ACHN (cell line): ENCODE data around the gene CNTN4.

ENCODE experiments used
- DNase-seq: peaks from one replicate; pipeline ENCODE4 v3.0.0-alpha.2; 2015
- in situ Hi-C: cut with HindIII; loops from 2 replicates; pipeline ENCODE4 v1.10.0; 2017; ENCODE audit warnings: low sequenced_read_pairs, low pct_ligation_motif_present, low pct_unique_long_range_greater_than_20kb

The CNTN4 gene

GRCh38 chr3:2839876-2840275 lies 741.2 kb downstream of the CNTN4 start:
- DNase-seq, result no peak
- in situ Hi-C loops, result no loop called here

- in situ Hi-C loops, result no loop called here
These were observed 748.6 kb downstream of the CNTN4 start for GRCh38 chr3:2847062-2847841.

GRCh38 chr3:2849092-2849491 lies 750.4 kb downstream of the CNTN4 start:
- in situ Hi-C loops, result no loop called here
- DNase-seq, result no peak

More at GRCh38 chr3:2847062-2847841, 748.6 kb downstream of the CNTN4 start:
- DNase-seq, result no peak

GRCh38 chr3:2850701-2851100 lies 752.0 kb downstream of the CNTN4 start:
- in situ Hi-C loops, result no loop called here
- no peak for DNase-seq

DNA sequence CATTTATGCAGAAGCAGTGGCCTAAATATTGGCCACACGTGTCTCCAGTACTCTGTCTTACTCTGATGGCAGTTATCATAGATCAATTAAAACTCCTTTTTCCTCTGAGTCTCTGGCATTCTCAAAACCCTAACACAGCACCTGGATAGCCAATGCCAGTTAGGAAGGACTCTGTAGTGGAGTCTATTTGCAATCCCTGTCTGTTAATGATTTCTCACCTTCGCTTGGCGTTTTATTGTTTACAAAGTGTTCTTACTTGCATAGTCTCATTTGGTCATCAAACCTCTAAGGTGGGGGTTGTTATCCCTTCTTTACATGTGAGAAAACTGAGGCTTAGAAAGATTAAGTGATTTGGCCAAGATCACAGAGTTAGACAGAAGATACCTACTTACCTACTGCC lies 752.7 kb downstream of the CNTN4 start:
- DNase-seq, result no peak
- in situ Hi-C loops, result no loop called here

DNA sequence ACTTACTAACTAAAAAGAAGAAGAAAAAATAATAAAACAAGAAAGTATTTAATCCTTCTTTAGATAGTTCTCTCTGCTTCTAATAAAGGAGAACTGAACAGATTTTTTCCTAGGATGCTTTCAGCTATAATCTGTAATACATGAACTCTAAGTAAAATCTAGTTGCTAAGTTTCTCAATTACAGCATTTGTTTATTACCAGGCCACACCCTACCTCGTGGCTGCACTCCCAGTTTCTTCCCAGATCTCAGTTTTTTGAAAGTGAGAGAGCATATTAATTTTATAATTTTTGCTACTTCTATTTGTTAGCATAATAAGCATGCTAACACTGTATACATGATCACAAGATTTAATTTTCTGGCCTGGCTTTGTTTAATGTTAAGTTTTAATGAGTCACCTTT lies 753.2 kb downstream of the CNTN4 start:
- in situ Hi-C loops, result no loop called here
- no peak for DNase-seq

DNA sequence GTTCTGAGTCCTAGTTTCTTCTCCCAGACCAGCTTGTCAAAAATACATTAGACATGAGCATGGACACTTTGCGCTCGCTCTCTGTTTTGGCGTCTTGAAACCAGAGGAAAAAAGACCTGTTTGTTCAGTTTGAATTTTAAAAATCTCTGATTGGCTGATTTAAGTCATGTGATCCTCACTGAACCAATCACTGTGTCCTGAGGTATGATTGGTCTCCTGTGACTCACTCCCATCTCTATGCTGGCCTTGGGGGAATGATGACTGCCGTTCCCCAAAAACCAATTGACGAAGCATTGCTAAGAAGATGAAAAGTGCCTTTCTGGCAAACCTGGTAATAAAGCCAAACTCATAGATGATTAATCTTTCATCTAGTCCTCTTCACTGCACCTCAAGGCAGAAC lies 755.0 kb downstream of the CNTN4 start:
- in situ Hi-C loops, result no loop called here
- no peak for DNase-seq

DNA sequence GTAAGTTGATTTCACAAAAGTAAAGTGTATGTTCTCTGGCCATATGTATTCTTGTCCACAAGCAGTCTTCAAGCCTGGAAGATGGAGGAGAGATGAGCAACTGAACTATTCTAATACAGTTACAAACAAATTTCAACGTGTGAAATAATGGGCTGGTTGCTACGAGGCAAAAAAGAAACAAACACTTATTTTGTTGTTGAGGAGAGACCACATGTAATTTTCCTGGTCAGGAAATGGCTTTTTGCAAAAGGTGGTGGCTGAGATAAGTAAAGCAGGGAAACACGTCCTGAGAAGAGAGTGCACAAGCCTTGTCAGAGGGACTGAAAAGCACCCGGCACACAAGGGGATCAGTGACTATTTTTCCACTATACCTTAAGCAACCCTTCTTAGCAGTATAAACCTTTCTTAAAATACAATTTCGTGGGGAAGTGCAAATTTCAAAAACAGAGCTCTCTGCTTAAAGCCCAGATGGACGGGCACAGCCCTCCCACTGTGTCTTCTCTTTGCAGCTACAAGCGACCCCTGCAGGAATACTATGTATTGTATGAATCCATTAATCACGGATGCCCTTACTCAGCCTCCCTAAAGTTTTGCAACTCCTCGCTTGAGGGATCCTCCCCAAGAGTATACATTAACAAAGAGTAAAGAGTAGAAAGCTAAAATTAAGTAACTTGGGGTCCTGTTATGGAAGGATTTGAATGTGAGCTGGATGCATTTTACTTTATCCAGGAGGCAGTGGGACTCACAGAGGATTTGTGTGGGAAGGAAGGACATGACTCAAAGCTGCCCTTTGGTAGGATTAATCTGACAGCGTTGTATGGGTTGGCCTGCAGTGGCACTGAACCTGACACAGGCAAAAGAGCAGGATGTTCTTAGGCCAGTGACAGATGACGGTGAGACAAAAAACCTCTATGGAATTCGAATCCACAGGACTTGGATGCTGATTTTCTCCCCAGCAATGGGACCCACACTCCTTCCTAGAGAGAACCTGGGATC lies 757.8 kb downstream of the CNTN4 start:
- in situ Hi-C loops, result no loop called here
- DNase-seq, result no peak

- in situ Hi-C loops, result no loop called here
- DNase-seq, result no peak
These were observed 762.0 kb downstream of the CNTN4 start for GRCh38 chr3:2860626-2861025.

- no peak for DNase-seq
- in situ Hi-C loops, result no loop called here
These were observed 762.5 kb downstream of the CNTN4 start for GRCh38 chr3:2861120-2861519.

- in situ Hi-C loops, result no loop called here
- DNase-seq, result no peak
These were observed 763.3 kb downstream of the CNTN4 start for GRCh38 chr3:2861920-2862319.

- DNase-seq, result no peak
- in situ Hi-C loops, result no loop called here
These were observed 763.7 kb downstream of the CNTN4 start for GRCh38 chr3:2862366-2862765.

DNA sequence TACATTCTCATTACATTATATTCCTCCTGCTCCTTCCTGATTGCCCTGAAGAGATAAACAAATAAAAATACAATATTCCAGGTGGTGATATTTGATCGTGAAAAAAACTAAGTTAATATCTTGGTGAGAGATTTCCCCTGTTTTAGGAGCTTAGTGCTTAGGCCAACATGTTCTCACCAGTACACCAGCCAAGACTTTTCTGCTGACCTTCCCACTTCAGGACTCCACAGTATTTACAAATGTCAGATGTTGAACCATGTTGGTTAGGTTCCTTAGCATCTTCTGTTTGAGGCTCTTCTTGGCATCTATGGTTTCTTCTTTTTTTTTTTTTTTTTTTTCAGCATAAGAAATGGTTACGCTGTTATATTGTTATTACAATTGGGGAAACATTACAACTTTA lies 764.5 kb downstream of the CNTN4 start:
- in situ Hi-C loops, result no loop called here

DNA sequence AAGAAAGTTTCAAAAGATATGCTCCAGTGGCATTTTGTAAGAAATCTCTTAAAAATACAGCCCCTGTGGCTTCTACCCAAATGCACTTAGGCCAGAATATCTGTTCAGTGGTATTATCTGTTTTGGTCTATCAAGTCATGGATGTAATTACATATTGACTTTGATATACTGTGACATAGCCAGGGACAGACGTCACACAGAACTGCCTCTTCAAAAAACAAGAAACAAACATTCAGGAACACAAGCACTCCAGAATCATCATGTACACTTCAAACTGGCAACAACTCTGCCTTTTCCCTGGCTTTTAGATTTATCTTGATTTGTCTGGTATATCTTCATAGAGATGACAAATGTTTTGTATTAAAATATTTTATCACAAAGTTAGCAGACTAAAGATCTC lies 771.2 kb downstream of the CNTN4 start:
- DNase-seq, result no peak
- in situ Hi-C loops, result no loop called here

More for the DNA sequence above, 764.5 kb downstream of the CNTN4 start:
- no peak for DNase-seq

DNA sequence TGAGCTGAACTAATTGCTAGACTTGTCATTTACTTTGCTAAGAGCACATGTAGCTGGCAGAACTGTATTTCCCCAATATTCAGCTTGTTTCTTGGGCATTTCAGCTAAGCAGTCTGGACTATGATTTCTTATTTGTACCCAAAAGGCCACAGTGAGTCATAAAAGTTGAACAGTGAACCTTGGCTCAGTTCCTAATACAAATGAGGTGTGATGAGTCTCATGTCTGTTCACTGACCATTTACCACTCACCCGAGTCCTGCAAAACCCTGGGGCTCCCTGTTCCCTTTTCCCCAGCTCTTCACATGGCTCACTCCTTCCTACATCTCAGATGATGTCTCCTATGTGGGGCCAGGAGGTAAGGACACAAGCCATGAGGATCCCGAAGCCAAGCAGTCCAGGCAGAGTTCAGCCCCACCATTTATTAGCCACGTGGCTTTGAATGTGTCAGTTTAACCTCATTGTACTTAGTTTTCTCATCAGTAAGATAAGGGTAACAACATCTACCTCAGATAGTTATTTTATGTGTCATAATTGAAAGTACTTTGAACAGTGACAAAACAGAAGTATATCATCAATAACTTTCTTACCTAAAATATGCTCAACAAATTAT lies 772.2 kb downstream of the CNTN4 start:
- in situ Hi-C loops, result no loop called here
- no peak for DNase-seq

DNA sequence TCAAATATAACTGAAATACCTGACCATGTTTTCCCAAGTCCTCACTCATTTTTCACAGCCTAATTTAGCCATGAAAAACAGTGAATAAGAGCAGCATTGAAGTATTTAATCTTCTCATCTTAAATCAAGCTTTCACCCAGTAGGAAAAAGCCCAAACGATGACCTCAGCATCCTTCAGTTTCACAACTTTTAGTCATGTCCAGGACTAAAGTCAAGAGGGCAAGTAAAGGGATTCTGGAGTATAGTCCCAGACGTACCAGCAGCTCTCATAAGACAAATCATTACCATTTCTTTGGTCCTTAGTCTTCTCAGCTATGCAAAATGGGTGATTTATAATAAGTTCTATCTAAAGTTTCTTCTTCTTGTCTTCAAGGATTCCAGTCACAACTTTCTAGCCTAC lies 774.2 kb downstream of the CNTN4 start:
- no peak for DNase-seq
- in situ Hi-C loops, result no loop called here

GRCh38 chr3:2873986-2874385 lies 775.3 kb downstream of the CNTN4 start:
- no peak for DNase-seq
- in situ Hi-C loops, result no loop called here

- in situ Hi-C loops, result no loop called here
- no peak for DNase-seq
These were observed 777.0 kb downstream of the CNTN4 start for GRCh38 chr3:2875699-2876098.

- DNase-seq, result no peak
- in situ Hi-C loops, result no loop called here
These were observed 777.7 kb downstream of the CNTN4 start for GRCh38 chr3:2876362-2876761.
